Chondrocyte (in vitro differentiated cells): ENCODE results near the gene KCTD15. TPM values are rescaled to one million over a fixed set of nuclear protein-coding genes. Genes with fewer than 3 reads are reported as not detected.
"Not testable (repeated sequence)": the region's sequence is repeated elsewhere in the genome, so short reads cannot be mapped to it uniquely, and the experiment has no call there.

Experiments used
- DNase-seq: peaks from one replicate; pipeline ENCODE4 v3.0.0; 2021; ENCODE audit warnings: mixed read lengths, low spot score
- H3K27ac Mint-ChIP-seq: one replicate; pipeline ENCODE4 v1.8.0; 2021; ENCODE audit warnings: mild to moderate bottlenecking, moderate library complexity, mixed read lengths; ENCODE audit not compliant: unreplicated experiment
- H3K27me3 Mint-ChIP-seq: 2 replicates; pipeline ENCODE4 v1.8.0; 2021; ENCODE audit warnings: low read depth, mixed read lengths
- H3K36me3 Mint-ChIP-seq: 2 replicates; pipeline ENCODE4 v1.8.0; 2021; ENCODE audit warnings: low read depth, mixed read lengths
- H3K4me1 Mint-ChIP-seq: 2 replicates; pipeline ENCODE4 v1.8.0; 2021; ENCODE audit warnings: low read depth, mild to moderate bottlenecking, mixed read lengths
- H3K4me3 Mint-ChIP-seq: one replicate; pipeline ENCODE4 v1.8.0; 2021; ENCODE audit warnings: mild to moderate bottlenecking, moderate library complexity, mixed read lengths; ENCODE audit not compliant: unreplicated experiment
- H3K9me3 Mint-ChIP-seq: 2 replicates; pipeline ENCODE4 v1.8.0; 2021; ENCODE audit warnings: low read depth, mixed read lengths
- CTCF ChIP-seq: fragments of 200-600 bp; sonication (generic); IDR thresholded peaks from 2 replicates; pipeline ENCODE4 v1.5.0; 2021; ENCODE audit warnings: antibody characterized with exemption, mild to moderate bottlenecking, moderate library complexity
- total RNA-seq: library from RNA; stranded (reverse); gene quantifications from 3 replicates; pipeline ENCODE4 v1.2.1, GENCODE V29; 2021

Gene KCTD15
- total RNA-seq, 1 donor from 2014 or later: 64.2 TPM

- peaks cover 22% of the 10 kb centered on the region for H3K4me1 Mint-ChIP-seq
- no peak overlapping the region for H3K27ac Mint-ChIP-seq
- no peaks in the 10 kb centered on the region for H3K27me3 Mint-ChIP-seq
- peak; percentile 44 for DNase-seq
- TF ChIP-seq CTCF: no peak
- no peaks in the 10 kb centered on the region for H3K9me3 Mint-ChIP-seq
- no peak overlapping the region for H3K4me3 Mint-ChIP-seq
- H3K36me3 Mint-ChIP-seq: peaks cover 11% of the 10 kb centered on the region
Observed at GRCh38 chr19:33815380-33816340, 19.0 kb downstream of the KCTD15 start.

- H3K4me3 Mint-ChIP-seq: no peak overlapping the region
- no peak overlapping the region for H3K27ac Mint-ChIP-seq
- no peaks in the 10 kb centered on the region for H3K9me3 Mint-ChIP-seq
- no peak for TF ChIP-seq CTCF
- H3K27me3 Mint-ChIP-seq: no peaks in the 10 kb centered on the region
- peaks cover 18% of the 10 kb centered on the region for H3K4me1 Mint-ChIP-seq
- DNase-seq: peak; percentile 67
- H3K36me3 Mint-ChIP-seq: peaks cover 2% of the 10 kb centered on the region
Observed at GRCh38 chr19:33818411-33818810, 21.7 kb downstream of the KCTD15 start.

- H3K9me3 Mint-ChIP-seq, H3K27me3 Mint-ChIP-seq, H3K36me3 Mint-ChIP-seq, H3K27ac Mint-ChIP-seq, H3K4me3 Mint-ChIP-seq: not testable (repeated sequence)
- peak; percentile 11 for DNase-seq
- H3K4me1 Mint-ChIP-seq: peaks cover 18% of the 10 kb centered on the region
Observed at GRCh38 chr19:33819078-33819477, 22.4 kb downstream of the KCTD15 start.

GRCh38 chr19:33819506-33819879 is 22.8 kb downstream of the KCTD15 start:
- no peaks in the 10 kb centered on the region for H3K36me3 Mint-ChIP-seq
- no peaks in the 10 kb centered on the region for H3K27me3 Mint-ChIP-seq
- peak; percentile 72 for DNase-seq
- peaks cover 18% of the 10 kb centered on the region for H3K4me1 Mint-ChIP-seq
- no peak overlapping the region for H3K27ac Mint-ChIP-seq
- TF ChIP-seq CTCF: no peak
- H3K4me3 Mint-ChIP-seq: peak overlapping the region; percentile 25
- H3K9me3 Mint-ChIP-seq: no peaks in the 10 kb centered on the region

- peak overlapping the region; percentile 54 for H3K4me3 Mint-ChIP-seq
- H3K27ac Mint-ChIP-seq: no peak overlapping the region
- H3K27me3 Mint-ChIP-seq: no peaks in the 10 kb centered on the region
- DNase-seq: peak; percentile 87
- no peaks in the 10 kb centered on the region for H3K9me3 Mint-ChIP-seq
- peak; percentile 30 for TF ChIP-seq CTCF
- H3K4me1 Mint-ChIP-seq: peaks cover 18% of the 10 kb centered on the region
- H3K36me3 Mint-ChIP-seq: no peaks in the 10 kb centered on the region
Observed at GRCh38 chr19:33819880-33820781, 23.5 kb downstream of the KCTD15 start.
